NCI-H82 (cell line): ENCODE data around the gene ACOX3.
A peak's percentile ranks its signal among the peaks of the same experiment; 100 is the strongest.

ENCODE experiments used
- DNase-seq: peaks from one replicate; lab custom pipeline; 2025; lab: John Stamatoyannopoulos, UW

ACOX3 gene

DNA sequence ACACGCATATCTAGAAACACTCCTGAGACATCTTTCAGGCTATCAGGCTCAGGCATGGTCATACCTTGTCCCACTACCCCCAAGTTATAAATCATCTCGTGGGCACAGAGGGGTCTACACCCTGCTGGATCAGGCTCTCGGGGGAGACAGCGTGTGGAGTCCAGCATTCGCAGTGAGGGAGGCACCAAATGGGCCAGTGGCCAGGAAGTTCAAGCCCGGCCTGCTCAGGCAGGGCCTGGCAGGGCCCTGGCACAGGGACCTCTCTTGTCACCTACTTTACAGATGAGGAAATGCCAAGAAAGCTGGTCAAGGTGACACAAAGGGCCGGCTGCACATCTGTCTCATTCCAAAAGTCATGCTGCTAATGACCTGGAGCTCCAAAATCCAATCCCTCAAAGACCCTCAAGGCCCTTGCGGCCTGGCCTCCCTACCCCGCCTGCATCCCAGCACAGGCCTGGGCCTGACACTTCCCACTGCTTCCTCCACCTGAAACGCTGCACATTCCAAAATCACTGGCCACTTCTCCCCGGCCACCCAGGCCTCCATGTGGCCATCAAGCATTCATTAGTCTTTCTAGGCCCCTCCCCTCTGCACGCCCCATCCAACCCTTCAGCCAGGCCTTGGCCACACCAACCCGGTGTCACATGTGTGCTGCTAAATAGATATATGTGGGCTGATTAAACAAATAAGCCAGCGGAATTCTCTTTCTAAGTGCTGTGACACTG is 35.6 kb downstream of the ACOX3 start:
- DNase-seq = no peak

DNA sequence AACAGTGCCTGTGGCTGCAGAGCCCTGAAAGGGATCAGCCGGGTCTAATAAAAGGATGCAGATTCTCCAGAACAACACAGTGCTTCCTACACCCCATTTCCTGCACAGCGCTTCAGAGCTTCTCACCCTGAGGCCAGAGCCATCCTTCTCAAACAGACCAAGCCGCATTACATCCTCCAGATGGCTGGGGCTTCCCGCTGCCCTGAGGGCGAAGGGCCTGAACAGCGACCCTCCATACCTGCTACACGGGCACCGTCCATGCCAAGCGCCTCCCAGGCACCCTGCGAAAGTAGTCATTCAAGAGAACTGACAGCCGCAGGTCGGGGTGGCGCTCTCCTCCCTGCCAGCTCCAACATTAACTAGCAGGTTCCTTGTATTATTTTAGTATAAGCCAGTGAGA is 36.5 kb downstream of the ACOX3 start:
- DNase-seq = no peak

- DNase-seq = peak; percentile 78
Observed at GRCh38 chr4:8403173-8403753, 37.3 kb downstream of the ACOX3 start.

DNA sequence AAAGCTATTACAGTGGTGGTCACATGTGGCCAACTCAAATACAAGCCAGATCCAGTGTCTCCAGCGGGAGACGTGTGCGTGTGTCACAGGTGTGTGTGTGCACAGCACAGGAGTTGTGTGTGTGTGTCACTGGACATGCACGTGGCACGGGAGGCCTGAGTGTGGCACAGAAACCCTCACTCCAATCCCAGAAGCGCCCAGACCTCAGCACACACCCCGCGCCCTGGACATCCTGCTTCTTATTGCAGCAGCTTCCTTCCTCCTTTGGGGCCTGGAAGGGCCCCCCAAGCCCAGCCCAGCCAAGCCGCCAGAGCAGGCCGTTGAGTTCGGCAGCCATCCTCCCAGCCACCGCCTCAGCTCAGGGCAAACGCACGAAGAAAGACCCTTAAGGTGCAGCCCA is 37.9 kb downstream of the ACOX3 start:
- DNase-seq = no peak

DNA sequence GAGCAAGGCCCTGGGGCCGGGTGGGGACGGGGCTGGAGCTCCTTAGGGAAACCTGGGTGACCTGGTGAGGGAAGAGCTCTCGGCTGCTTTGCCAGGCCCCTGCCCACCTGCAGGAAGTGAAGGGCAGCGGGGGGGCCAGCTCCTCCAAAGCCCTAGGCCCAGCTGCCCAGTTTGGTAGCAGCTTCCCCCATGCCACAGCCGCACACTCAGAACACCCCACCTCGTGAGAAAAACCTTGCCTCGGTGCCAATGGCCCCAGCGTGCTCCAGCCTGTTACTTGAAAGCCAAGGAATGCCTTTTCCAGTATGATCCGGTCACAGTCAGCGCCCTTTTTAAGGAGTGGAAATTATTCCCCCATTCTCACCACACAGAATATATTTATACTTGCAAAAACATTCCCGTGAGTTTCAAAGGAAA is 38.3 kb downstream of the ACOX3 start:
- DNase-seq = no peak

DNA sequence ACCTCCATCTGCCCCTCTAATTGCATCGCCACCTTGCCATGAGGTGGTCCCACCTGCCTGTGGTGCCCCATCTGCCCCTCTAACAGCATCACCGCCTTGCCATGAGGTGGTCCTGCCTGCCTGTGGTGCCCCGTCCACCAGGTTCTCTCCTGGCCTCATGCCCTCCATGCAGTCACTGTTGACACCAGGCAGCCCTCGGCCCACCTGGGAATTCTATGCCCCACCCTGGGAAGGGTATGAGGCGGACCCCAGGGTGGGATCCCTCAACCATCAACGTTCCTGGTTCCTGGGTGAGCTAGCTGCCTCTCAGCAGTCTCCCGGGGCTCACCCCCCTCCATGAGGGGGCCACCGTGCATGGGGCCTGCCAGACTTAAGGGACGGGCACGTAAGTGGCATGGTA is 38.9 kb downstream of the ACOX3 start:
- DNase-seq = no peak

GRCh38 chr4:8400632-8401325 is 39.7 kb downstream of the ACOX3 start:
- DNase-seq = peak; percentile 8

DNA sequence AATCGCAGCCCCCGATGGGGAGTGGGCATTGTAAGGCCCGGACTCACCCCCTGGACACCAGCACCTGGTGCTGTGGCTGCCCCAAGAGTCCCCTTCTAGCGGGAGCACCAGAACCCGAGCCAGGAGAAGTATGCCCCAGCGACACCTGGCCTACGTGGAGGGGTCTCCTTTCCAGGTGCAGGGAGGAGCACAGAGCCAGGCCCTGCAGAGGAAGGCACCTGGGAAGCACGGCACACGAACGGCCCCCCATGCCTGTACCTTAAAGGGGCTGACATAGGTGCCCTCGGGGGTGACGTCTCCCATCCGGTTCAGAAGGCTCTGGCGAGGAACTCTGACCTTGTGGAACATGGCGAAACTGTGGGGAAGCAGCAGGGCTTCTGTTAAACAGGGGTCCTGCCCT is 41.2 kb downstream of the ACOX3 start:
- DNase-seq = no peak

DNA sequence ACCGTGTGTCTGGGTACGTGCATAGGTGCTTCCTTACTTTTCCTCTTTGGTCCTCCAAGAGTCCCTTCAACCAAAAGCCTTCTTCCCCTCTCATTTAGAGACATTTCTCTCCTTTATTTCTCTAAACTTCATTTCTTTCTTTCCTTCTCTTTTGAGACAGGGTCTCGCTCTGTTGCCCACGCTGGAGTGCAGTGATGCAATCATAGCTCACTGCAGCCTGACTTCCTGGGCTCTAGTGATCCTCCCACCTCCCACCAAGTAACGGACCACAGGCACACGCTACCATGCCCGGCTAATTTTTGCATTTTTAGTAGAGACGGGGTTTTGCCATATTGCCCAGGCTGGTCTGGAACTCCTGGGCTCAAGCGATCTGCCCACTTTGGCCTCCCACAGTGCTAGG is 42.2 kb downstream of the ACOX3 start:
- DNase-seq = no peak

DNA sequence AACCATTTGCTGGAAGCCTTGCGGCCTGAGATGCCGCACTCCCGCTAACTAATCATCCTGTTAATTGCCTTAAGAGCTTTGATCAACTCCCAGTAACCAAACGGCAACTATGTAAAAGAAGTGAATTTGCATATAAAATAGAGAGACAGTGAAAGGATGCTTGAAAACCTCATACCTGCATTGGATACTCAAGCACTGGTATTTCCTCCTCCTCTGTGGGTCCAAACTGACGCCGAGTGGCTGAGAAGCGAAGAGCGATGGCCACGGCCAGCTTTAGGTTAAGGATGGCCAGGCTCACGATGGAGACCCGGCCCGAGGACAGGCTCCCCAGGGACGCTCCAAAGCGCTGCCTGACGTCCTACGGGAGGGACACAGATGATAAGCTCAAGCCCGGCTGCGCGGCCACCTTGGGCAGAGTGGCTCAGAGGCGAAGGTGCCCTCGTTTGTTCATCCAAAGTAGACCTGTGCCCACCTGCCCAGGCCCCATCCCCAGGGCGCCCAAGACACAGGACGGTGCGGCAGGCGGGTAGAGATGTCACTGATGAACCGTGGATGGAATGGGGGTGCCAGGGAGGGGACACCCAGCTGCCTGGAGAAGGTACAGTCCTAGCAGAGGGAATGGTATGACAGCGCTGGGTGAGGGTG is 43.6 kb downstream of the ACOX3 start:
- DNase-seq = peak; percentile 18

DNA sequence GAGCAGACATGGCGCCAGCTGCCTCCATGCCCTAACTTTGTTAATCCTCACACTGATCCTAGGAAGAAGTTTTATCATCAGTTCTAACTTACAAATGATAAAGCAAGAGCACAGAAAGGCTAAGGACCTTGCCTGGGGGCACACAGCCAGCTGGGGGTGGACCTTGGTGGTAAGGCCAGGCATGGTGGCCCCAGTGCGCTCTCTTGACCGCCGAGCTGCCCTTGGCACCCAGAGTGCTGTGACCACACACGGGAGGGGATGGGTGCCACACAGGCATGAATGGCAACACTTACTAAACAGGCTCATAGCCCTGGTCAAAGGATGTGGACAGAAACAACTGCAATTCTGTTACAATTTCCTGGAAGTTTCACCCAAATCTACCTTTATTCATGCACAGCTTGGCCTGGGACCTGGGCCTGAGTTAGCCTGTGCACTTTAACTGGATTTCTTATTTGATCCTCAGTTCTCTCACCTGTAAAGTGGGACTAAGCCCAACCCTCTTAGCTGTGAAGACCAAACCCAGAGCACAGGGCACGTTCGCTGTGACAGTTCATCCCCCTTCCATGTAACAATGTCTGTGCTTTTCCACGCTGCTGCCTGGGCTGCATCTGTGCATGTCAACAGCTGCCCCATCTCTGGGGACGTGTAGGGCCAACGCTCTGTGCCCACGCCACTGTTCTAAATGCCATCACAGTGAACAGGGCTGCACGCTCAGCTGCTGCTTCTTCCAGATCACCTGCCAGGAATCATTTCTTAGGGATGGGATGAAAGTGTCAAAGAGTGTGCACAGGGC is 44.8 kb downstream of the ACOX3 start:
- DNase-seq = no peak

- DNase-seq = no peak
Observed at GRCh38 chr4:8394806-8395205, 45.7 kb downstream of the ACOX3 start.

DNA sequence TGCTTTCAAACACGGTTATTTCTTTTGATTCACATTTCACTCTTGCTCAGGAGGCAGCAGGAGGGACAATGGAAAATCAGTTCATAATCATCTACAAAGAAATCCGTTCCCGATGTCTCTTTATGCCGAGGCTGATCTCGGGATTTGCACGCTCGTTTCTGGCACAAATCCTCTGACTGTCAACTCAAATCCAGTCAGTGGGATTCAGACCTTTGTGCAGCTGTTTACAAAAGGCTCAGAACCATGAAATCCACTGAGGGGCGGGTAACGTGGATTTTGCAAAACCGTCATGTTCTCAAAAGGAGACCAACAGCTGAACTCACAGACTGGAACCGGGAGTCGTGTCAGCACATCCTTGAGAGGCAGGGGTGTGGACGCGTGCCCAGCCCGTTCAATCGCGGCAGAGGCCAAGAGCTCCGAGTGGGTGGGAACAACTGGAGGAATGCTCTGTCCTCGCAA is 46.4 kb downstream of the ACOX3 start:
- DNase-seq = peak; percentile 68

DNA sequence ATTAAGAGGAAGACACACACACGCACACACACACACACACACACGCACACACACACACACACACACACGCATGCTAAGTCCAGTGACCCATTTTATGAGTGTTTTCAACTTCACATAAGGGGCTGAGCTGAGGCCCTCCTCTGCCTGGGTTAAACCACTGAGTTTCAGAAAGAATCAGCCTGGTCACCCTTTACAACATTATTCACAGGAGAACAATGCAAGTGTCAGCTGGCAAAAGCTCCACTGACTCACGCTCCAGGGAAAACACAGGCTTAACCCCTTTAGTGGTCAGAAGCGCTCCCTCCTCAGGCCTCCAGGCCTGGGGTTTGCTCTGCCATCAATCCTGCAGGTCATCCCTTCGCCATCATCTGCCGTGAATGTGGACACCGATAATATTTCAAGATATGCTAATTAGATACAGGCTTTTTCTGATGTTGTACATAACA is 46.9 kb downstream of the ACOX3 start:
- peak; percentile 35 for DNase-seq

DNA sequence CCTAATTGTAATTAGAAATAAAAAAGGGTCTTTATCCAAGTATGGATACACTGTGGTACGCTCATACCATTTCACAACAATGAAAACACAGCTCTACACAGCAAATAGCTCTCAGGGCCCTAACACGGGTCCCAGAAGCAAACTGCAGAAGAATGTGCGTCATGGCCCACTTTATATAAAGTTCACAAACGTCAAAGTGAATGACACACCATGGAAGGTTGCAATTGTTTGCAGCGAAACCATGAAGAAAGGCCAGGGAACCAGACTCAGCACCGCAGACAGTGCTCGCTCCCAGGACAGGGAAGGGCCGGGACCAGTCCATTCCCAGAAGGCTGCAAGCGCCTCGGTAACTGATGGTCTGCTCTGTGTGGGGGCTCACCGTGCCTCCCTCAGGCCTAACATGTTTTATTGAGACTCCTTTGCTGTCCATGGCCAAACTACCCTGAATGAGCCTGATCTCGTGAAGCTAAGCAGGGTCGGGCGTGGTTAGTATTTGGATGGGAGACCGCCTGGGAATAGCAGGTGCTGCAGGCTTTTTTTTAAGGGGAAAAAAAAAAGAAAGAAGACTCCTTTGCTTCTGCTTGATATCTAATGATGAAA is 47.8 kb downstream of the ACOX3 start:
- DNase-seq = peak; percentile 4

DNA sequence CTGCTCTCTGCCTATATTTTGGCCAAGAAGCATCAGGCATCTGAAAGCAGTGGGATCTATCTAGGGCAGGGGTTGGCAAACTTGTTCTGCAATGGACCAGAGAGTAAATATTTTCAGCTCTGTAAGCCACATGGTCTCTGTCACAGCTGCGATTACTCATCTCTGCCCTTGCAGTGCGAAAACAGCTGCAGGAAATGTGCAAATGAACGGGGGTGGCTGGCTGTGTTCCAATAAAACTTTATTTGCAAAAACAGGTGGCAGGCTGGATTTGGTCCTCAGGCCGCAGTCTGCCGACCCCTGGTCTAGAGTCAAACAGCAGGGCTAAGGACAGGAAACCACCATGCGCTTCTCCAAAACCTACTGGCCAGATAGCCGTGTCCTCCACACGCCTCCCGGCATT is 48.6 kb downstream of the ACOX3 start:
- DNase-seq = no peak

DNA sequence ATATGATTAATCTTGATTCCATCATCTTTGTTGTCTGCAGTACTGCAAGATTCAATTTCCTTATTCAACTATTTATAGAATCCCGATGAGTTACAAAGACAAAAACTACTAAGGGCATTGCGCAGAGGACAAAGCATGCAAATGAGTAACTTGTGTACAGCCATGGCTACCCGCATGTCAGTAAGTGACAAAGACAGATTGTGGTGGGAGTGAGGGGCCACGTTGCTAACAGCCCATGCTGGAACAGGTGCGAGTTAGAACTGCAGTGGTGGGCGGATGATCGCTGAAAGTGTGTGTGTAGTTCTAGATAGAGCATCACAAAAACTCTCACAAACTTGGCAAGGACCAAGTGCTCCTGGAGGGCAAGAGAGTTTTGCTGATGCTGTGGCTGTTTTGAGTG is 49.5 kb downstream of the ACOX3 start:
- DNase-seq = no peak

DNA sequence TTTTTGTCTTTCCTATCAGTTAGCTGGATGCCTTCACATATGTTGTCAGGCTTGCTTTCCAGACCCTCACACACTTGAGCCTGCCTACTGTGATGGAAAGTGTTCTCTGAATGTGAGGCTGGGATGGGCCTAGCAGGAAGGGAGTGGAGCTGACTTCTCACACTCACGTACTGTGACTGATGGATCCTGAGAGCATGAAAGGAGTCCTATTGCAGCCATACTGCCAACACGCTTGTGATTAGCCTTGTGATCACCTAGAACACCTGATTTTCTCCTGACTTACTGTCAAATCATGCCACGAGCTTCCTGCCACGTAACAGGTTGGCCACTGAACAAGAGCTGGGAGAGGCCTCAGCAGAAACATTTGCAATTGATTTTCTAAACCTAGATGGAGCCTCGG is 49.9 kb downstream of the ACOX3 start:
- no peak for DNase-seq

GRCh38 chr4:8388528-8388870 is 52.0 kb downstream of the ACOX3 start:
- no peak for DNase-seq

DNA sequence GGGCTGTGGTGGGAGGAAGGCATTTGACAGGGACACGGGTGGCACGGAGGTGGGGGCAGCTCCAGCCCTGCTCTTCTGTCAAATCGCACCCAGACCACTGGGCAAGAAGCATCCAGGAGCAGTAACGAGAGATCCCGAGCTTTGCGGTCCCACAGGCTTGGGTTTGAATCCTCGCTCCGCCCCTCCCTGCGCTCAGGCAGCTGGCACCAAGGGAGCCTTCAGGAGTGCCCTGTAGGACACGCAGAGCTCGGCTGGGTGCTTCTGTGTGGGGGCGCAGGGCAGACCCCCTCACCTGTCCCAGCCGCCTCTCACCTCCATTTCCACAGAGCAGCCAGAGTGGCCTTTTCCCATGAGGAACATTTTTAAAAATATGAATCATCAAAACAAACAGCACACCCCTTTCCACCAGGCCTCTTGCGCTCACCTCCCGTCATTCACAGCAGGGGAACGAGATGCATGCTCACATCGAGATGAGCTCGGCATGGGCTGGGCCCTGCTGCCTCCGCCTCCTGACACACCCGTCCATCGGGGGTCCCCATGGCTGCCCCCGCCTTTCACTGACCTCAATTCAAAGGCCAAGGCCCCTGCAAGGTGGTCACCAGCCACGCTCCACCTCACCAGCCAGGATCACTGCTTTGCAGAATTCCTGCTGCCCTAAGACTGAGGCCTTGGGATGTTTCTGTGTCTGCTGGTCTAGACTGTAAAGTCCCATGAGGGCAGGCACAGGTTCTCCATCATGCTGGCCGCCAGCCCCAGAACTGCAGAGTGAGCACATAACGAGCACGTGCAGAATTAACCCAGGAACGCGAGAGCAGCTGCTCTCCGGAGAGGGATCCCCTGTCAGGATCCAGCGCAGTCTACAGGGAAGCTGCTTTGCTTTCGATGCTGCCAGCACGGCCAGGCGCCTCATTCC is 52.7 kb downstream of the ACOX3 start:
- no peak for DNase-seq

DNA sequence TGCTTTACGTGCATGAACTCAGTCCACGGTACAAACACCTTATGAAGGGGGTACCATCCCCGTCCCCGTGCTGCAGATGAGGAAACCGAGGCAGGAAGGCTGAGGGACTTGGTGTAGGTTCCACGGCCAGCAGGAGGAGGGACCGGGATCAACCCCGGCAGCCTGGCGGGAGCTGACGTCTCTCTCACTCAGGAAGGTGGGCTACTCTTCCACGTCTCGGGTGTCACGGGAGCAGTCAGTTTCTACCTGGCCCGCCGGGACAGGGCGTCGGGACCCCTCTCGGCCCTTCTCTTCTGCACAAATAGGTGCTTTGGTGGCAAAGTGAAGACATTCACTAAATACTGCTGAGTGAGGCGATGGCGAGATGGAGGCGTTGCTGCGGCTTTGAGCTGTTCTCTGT is 53.3 kb downstream of the ACOX3 start:
- DNase-seq = no peak
